K562 (cell line): ENCODE data around the gene MAZ. TPM values are rescaled to one million over a fixed set of nuclear protein-coding genes. Genes with fewer than 3 reads are reported as not detected.

Experiments
- ARID4B ChIP-seq: sonication (generic); formaldehyde crosslinking; IDR thresholded peaks from 2 replicates; pipeline ENCODE4 v1.8.0; 2022; ENCODE audit warnings: mild to moderate bottlenecking, missing genetic modification reagents
- ATF7 ChIP-seq: fragments of 450-650 bp; IDR thresholded peaks from 2 replicates; pipeline ENCODE4 v1.7.1; 2014; ENCODE audit warnings: mild to moderate bottlenecking, moderate library complexity
- HDAC1 ChIP-seq, 2 experiments: fragments of 450-650 bp; IDR thresholded peaks; 2 replicates each; pipeline ENCODE4 v1.6.1; 2016 to 2017; ENCODE audit warnings: inconsistent platforms in 1 of 2, mild to moderate bottlenecking in 1 of 2, moderate library complexity in 1 of 2
- HDGF ChIP-seq: fragments of 450-650 bp; IDR thresholded peaks from 2 replicates; pipeline ENCODE4 v1.6.1; 2016
- HNRNPH1 ChIP-seq: fragments of 200-400 bp; formaldehyde crosslinking; optimal IDR thresholded peaks from 2 replicates; pipeline ENCODE3; 2017; ENCODE audit warnings: low read depth, mild to moderate bottlenecking, low read length, moderate library complexity
- MTA1 ChIP-seq: fragments of 450-650 bp; IDR thresholded peaks from 2 replicates; pipeline ENCODE4 v1.6.1; 2017; ENCODE audit warnings: borderline replicate concordance
- NCOA4 ChIP-seq: fragments of 450-650 bp; IDR thresholded peaks from 2 replicates; pipeline ENCODE4 v1.6.1; 2018; ENCODE audit warnings: mild to moderate bottlenecking; ENCODE audit not compliant: partially characterized antibody
- polyA plus RNA-seq, 8 experiments: library from polyadenylated mRNA; depleted of rRNA in 4 of 8; stranded (reverse) in 5 of 8; unstranded in 3 of 8; fragments of >200 nt; fragmentation: Nextera tagmentation in 2 of 8; fragmentation: Illumina TruSeq in 1 of 8; extraction: Ambion mirVana in 2 of 8; extraction: Trizol in 1 of 8; gene quantifications; 2 replicates each; pipeline versions ENCODE4 v1.2.1 to v1.2.3, GENCODE V29; 2011 to 2014; ENCODE audit warnings: inconsistent platforms in 1 of 8, missing spikeins in 1 of 8
- total RNA-seq, 7 experiments: library from RNA; depleted of rRNA in 6 of 7; stranded (reverse); fragments of >200 nt in 6 of 7; fragmentation: Illumina TruSeq in 2 of 7; extraction: Trizol in 2 of 7; gene quantifications; 2 replicates each; pipeline versions ENCODE4 v1.2.1 to v1.2.3, GENCODE V29; 2011 to 2021; ENCODE audit warnings: low replicate concordance in 1 of 7
- TF ChIP-seq, protein P1 (sequence below): fragments of 200-600 bp; sonication (generic); IDR thresholded peaks from one replicate; pipeline ENCODE4 v1.6.1; 2012; ENCODE audit warnings: mild to moderate bottlenecking, low read depth, low read length, inconsistent platforms
- TF ChIP-seq, protein P2 (sequence below): fragments of 250-450 bp; sonication (Bioruptor Pico); IDR thresholded peaks from 2 replicates; pipeline ENCODE4 v1.4.0; 2020; ENCODE audit warnings: mild to moderate bottlenecking, moderate library complexity, borderline replicate concordance

Gene MAZ
- total and polyA plus RNA-seq, 9 of the 15 experiments (the other 6 are each of a cell fraction or from before 2014, with no cell fraction given): 45.4 to 532 (median 250) TPM

GRCh38 chr16:29815032-29815721, 8.8 kb downstream of the MAZ start (continued):
- TF ChIP-seq, protein P1, sequence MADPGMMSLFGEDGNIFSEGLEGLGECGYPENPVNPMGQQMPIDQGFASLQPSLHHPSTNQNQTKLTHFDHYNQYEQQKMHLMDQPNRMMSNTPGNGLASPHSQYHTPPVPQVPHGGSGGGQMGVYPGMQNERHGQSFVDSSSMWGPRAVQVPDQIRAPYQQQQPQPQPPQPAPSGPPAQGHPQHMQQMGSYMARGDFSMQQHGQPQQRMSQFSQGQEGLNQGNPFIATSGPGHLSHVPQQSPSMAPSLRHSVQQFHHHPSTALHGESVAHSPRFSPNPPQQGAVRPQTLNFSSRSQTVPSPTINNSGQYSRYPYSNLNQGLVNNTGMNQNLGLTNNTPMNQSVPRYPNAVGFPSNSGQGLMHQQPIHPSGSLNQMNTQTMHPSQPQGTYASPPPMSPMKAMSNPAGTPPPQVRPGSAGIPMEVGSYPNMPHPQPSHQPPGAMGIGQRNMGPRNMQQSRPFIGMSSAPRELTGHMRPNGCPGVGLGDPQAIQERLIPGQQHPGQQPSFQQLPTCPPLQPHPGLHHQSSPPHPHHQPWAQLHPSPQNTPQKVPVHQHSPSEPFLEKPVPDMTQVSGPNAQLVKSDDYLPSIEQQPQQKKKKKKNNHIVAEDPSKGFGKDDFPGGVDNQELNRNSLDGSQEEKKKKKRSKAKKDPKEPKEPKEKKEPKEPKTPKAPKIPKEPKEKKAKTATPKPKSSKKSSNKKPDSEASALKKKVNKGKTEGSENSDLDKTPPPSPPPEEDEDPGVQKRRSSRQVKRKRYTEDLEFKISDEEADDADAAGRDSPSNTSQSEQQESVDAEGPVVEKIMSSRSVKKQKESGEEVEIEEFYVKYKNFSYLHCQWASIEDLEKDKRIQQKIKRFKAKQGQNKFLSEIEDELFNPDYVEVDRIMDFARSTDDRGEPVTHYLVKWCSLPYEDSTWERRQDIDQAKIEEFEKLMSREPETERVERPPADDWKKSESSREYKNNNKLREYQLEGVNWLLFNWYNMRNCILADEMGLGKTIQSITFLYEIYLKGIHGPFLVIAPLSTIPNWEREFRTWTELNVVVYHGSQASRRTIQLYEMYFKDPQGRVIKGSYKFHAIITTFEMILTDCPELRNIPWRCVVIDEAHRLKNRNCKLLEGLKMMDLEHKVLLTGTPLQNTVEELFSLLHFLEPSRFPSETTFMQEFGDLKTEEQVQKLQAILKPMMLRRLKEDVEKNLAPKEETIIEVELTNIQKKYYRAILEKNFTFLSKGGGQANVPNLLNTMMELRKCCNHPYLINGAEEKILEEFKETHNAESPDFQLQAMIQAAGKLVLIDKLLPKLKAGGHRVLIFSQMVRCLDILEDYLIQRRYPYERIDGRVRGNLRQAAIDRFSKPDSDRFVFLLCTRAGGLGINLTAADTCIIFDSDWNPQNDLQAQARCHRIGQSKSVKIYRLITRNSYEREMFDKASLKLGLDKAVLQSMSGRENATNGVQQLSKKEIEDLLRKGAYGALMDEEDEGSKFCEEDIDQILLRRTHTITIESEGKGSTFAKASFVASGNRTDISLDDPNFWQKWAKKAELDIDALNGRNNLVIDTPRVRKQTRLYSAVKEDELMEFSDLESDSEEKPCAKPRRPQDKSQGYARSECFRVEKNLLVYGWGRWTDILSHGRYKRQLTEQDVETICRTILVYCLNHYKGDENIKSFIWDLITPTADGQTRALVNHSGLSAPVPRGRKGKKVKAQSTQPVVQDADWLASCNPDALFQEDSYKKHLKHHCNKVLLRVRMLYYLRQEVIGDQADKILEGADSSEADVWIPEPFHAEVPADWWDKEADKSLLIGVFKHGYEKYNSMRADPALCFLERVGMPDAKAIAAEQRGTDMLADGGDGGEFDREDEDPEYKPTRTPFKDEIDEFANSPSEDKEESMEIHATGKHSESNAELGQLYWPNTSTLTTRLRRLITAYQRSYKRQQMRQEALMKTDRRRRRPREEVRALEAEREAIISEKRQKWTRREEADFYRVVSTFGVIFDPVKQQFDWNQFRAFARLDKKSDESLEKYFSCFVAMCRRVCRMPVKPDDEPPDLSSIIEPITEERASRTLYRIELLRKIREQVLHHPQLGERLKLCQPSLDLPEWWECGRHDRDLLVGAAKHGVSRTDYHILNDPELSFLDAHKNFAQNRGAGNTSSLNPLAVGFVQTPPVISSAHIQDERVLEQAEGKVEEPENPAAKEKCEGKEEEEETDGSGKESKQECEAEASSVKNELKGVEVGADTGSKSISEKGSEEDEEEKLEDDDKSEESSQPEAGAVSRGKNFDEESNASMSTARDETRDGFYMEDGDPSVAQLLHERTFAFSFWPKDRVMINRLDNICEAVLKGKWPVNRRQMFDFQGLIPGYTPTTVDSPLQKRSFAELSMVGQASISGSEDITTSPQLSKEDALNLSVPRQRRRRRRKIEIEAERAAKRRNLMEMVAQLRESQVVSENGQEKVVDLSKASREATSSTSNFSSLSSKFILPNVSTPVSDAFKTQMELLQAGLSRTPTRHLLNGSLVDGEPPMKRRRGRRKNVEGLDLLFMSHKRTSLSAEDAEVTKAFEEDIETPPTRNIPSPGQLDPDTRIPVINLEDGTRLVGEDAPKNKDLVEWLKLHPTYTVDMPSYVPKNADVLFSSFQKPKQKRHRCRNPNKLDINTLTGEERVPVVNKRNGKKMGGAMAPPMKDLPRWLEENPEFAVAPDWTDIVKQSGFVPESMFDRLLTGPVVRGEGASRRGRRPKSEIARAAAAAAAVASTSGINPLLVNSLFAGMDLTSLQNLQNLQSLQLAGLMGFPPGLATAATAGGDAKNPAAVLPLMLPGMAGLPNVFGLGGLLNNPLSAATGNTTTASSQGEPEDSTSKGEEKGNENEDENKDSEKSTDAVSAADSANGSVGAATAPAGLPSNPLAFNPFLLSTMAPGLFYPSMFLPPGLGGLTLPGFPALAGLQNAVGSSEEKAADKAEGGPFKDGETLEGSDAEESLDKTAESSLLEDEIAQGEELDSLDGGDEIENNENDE: no peak
- TF ChIP-seq NCOA4 (peak; percentile 29), HDAC1 (IDR thresholded peaks at IDR 0.05) (peak in 1 of 2 experiments; percentile 52; a peak in 1 of 4 replicates), ATF7 (no peak), HNRNPH1 (no peak), HDGF (peak; percentile 81), MTA1 (no peak), ARID4B (CRISPR knock-in tag) (no peak)
- TF ChIP-seq, protein P2, sequence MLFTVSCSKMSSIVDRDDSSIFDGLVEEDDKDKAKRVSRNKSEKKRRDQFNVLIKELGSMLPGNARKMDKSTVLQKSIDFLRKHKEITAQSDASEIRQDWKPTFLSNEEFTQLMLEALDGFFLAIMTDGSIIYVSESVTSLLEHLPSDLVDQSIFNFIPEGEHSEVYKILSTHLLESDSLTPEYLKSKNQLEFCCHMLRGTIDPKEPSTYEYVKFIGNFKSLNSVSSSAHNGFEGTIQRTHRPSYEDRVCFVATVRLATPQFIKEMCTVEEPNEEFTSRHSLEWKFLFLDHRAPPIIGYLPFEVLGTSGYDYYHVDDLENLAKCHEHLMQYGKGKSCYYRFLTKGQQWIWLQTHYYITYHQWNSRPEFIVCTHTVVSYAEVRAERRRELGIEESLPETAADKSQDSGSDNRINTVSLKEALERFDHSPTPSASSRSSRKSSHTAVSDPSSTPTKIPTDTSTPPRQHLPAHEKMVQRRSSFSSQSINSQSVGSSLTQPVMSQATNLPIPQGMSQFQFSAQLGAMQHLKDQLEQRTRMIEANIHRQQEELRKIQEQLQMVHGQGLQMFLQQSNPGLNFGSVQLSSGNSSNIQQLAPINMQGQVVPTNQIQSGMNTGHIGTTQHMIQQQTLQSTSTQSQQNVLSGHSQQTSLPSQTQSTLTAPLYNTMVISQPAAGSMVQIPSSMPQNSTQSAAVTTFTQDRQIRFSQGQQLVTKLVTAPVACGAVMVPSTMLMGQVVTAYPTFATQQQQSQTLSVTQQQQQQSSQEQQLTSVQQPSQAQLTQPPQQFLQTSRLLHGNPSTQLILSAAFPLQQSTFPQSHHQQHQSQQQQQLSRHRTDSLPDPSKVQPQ (CRISPR knock-in tag): no peak
